HCT116 (cell line): ENCODE results near the gene AMDHD2. TPM values are rescaled to one million over a fixed set of nuclear protein-coding genes. Genes with fewer than 3 reads are reported as not detected.

ENCODE experiments used
- ATAC-seq: fragments of 200-7000 bp; cut with Tn5 transposase; 2 replicates; pipeline ENCODE4 v1.9.1; 2020; ENCODE audit warnings: mild to moderate bottlenecking, moderate library complexity
- BruUV-seq: library from RNA; stranded (reverse); fragments of 400-500 nt; replicated peaks from 2 replicates; lab custom pipeline; 2021; lab: Mats Ljungman, UMichigan
- CTCF ChIA-PET: fragments of 300-600 bp; sonication (Branson Sonifier 250); formaldehyde crosslinking; loops from one replicate; lab custom pipeline; 2021; ENCODE audit warnings: antibody characterized with exemption; lab: Charles Lee
- POLR2A ChIA-PET: fragments of 300-600, 350-600 bp; sonication (Branson Sonifier 250); formaldehyde crosslinking; loops from one replicate; lab custom pipeline; 2021; ENCODE audit warnings: antibody characterized with exemption; lab: Charles Lee
- RAD21 ChIA-PET, 2 experiments: fragments of 300-600 bp; sonication (Branson Sonifier 250); formaldehyde crosslinking; loops; one replicate each; lab custom pipeline; 2023; ENCODE audit warnings: low total read pairs in 2 of 2; ENCODE audit not compliant: uncharacterized antibody in 2 of 2, unreplicated experiment in 2 of 2, low non-redundant PET in 1 of 2; lab: Charles Lee
- DNase-seq: peaks from one replicate; pipeline ENCODE4 v3.0.0-alpha.2; 2010; ENCODE audit warnings: low read depth, low spot score
- H2AFZ ChIP-seq: fragments of 200-600 bp; shearing (Covaris generic), sonication (generic); 2 replicates; pipeline ENCODE4 v1.6.1; 2017; ENCODE audit warnings: low read depth, mixed run types, mixed read lengths, antibody characterized with exemption, low read length; ENCODE audit not compliant: poor library complexity, severe bottlenecking
- H3K27ac ChIP-seq: 2 replicates; pipeline ENCODE4 v1.5.1; 2012; ENCODE audit warnings: low read depth, low read length
- H3K27me3 ChIP-seq: fragments of 200-600 bp; sonication (generic); 2 replicates; pipeline ENCODE4 v1.6.1; 2016; ENCODE audit warnings: mixed run types, low read length, mixed read lengths; ENCODE audit not compliant: insufficient read depth
- H3K36me3 ChIP-seq, 2 experiments: fragments of 200-500 bp in 1 of 2; fragments of 200-600 bp in 1 of 2; sonication (Bioruptor generic) in 1 of 2; sonication (generic) in 1 of 2; 2 replicates each; pipeline versions ENCODE4 v1.5.1 to v1.6.1; 2014 to 2016; ENCODE audit warnings: low read length in 2 of 2, inconsistent platforms in 1 of 2, mixed read lengths in 1 of 2, mixed run types in 1 of 2; ENCODE audit not compliant: insufficient read depth in 2 of 2, control insufficient read depth in 1 of 2
- H3K4me1 ChIP-seq, 2 experiments: fragments of 200-600 bp in 1 of 2; sonication (generic) in 1 of 2; 2 replicates each; pipeline versions ENCODE4 v1.5.1 to v1.6.1; 2012 to 2017; ENCODE audit warnings: low read length in 2 of 2, inconsistent platforms in 1 of 2, mild to moderate bottlenecking in 1 of 2, mixed read lengths in 1 of 2, mixed run types in 1 of 2, moderate library complexity in 1 of 2; ENCODE audit not compliant: insufficient read depth in 2 of 2, control insufficient read depth in 1 of 2
- H3K4me2 ChIP-seq: fragments of 200-600 bp; sonication (generic); 2 replicates; pipeline ENCODE4 v1.6.1; 2017; ENCODE audit warnings: mixed run types, low read length, mixed read lengths
- H3K4me3 ChIP-seq, 2 experiments: fragments of 200-600 bp in 1 of 2; sonication (generic) in 1 of 2; replicated peaks in 1 of 2; 2 replicates each; pipeline ENCODE4 v1.5.1; 2011 to 2016; ENCODE audit warnings: low read length in 2 of 2, control low read depth in 1 of 2, low read depth in 1 of 2, mild to moderate bottlenecking in 1 of 2, mixed read lengths in 1 of 2, mixed run types in 1 of 2
- H3K79me2 ChIP-seq: fragments of 200-600 bp; sonication (generic); 2 replicates; pipeline ENCODE4 v1.6.1; 2017; ENCODE audit warnings: mild to moderate bottlenecking, mixed run types, low read length, moderate library complexity, mixed read lengths; ENCODE audit not compliant: insufficient read depth
- H3K9ac ChIP-seq: fragments of 200-600 bp; sonication (generic); 2 replicates; pipeline ENCODE4 v1.6.1; 2016; ENCODE audit warnings: low read length, mixed read lengths
- H3K9me2 ChIP-seq: fragments of 200-600 bp; sonication (generic), shearing (Covaris generic); 2 replicates; pipeline ENCODE4 v1.6.1; 2017; ENCODE audit warnings: mixed run types, mild to moderate bottlenecking, moderate library complexity; ENCODE audit not compliant: insufficient read depth
- H3K9me3 ChIP-seq, 2 experiments: fragments of 200-500 bp in 1 of 2; fragments of 200-600 bp in 1 of 2; sonication (Bioruptor generic) in 1 of 2; sonication (generic) in 1 of 2; 2 replicates each; pipeline ENCODE4 v1.6.1; 2014 to 2017; ENCODE audit warnings: low read length in 2 of 2, mixed read lengths in 2 of 2, inconsistent platforms in 1 of 2, low read depth in 1 of 2, mild to moderate bottlenecking in 1 of 2, mixed run types in 1 of 2, moderate library complexity in 1 of 2; ENCODE audit not compliant: control insufficient read depth in 1 of 2, insufficient read depth in 1 of 2
- H4K20me1 ChIP-seq: fragments of 200-600 bp; sonication (generic), shearing (Covaris generic); 2 replicates; pipeline ENCODE4 v1.6.1; 2017; ENCODE audit warnings: mixed run types, mild to moderate bottlenecking, moderate library complexity; ENCODE audit not compliant: insufficient read depth
- CEBPB ChIP-seq: IDR thresholded peaks from 2 replicates; pipeline ENCODE4 v1.6.1; 2012; ENCODE audit warnings: low read depth
- CTCF ChIP-seq, 3 experiments: fragments of 200-600 bp in 1 of 3; sonication (generic) in 1 of 3; IDR thresholded peaks in 2 of 3; conservative IDR thresholded peaks in 1 of 3; 2 replicates each; pipeline ENCODE4 v1.5.1; 2012 to 2017; ENCODE audit warnings: low read depth in 2 of 3, low read length in 2 of 3, antibody characterized with exemption in 1 of 3, borderline replicate concordance in 1 of 3, control low read depth in 1 of 3, mild to moderate bottlenecking in 1 of 3, mixed read lengths in 1 of 3, mixed run types in 1 of 3, moderate library complexity in 1 of 3; ENCODE audit not compliant: insufficient read depth in 1 of 3
- FOSL1 ChIP-seq: IDR thresholded peaks from 2 replicates; pipeline ENCODE4 v1.6.1; 2012; ENCODE audit warnings: low read depth
- JUND ChIP-seq: IDR thresholded peaks from 2 replicates; pipeline ENCODE4 v1.6.1; 2012
- RAD21 ChIP-seq: IDR thresholded peaks from 2 replicates; pipeline ENCODE4 v1.6.1; 2012; ENCODE audit warnings: low read depth, mild to moderate bottlenecking
- REST ChIP-seq: IDR thresholded peaks from 2 replicates; pipeline ENCODE4 v1.6.1; 2012; ENCODE audit warnings: low read depth
- intact Hi-C: fragments of 100-400 bp; cut with micrococcal nuclease; formaldehyde crosslinking; loops from 2 replicates; pipeline ENCODE4 v1.10.0; 2022
- total RNA-seq: library from RNA; stranded (reverse); gene quantifications from one replicate; pipeline ENCODE4 v1.2.1, GENCODE V29; 2021; ENCODE audit not compliant: unreplicated experiment
- TF ChIP-seq, protein P1 (sequence below): IDR thresholded peaks from 2 replicates; pipeline ENCODE4 v1.6.1; 2012
- TF ChIP-seq, protein P2 (sequence below): IDR thresholded peaks from 2 replicates; pipeline ENCODE4 v1.6.1; 2011; ENCODE audit warnings: mild to moderate bottlenecking, low read length, moderate library complexity; ENCODE audit not compliant: insufficient replicate concordance; ENCODE audit errors: extremely low read depth
- TF ChIP-seq, protein P3 (sequence below): IDR thresholded peaks from 2 replicates; pipeline ENCODE4 v1.6.1; 2012

The AMDHD2 gene
- total RNA-seq, 1 experiment from 2014 or later = 42.9 TPM

DNA sequence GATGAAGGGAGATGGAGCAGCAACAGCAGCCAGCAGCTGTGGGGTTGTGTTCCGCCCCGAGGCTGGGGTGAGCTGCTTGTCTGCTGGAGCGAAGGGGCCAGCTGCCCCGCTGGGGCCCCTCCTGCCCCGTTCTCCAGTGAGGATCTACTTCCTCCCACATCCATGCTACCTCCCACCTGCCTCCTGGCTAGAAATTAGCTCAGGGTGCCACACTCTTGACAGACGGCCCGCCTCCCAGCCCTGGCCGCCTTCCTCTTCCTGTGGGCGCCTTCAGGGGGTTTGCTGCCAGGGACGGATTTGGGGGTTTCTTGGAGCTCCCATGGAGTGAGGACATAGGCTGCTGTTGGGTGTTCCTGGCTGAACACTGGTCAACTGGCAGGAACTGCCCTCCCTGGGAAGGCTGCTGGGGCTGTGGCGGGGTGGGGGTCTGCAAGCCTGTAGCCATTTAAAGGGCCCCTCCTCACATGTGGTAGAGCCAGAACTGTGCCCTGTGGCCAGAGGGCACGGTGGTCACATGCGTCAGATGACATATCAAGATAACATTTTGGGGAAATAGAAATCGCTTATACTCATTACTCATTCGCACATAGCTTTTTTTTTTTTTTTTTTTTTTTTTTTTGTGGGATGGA is 32.2 kb upstream of the AMDHD2 start:
- DNase-seq (no peak), ATAC-seq (no peak)
- H3K9me3 ChIP-seq = no peaks in the 10 kb centered on the region
- no peaks in the 10 kb centered on the region for H3K4me1 ChIP-seq
- no peaks in the 10 kb centered on the region for H3K9me2 ChIP-seq
- RAD21 ChIA-PET = interaction anchor here in 1 of 2 experiments (0.6 kb wide), 1 partner anchor 150 kb away, joined by 3 read pairs; no protein-coding TSS in a partner anchor
- no peak overlapping the region for H3K27ac ChIP-seq
- H3K4me3 ChIP-seq = no peak overlapping the region
- H3K4me2 ChIP-seq = no peak overlapping the region
- intact Hi-C loops = no loop called here
- CTCF ChIA-PET = interaction anchor here (0.6 kb wide), 1 partner anchor 346 kb away, joined by 3 read pairs; no protein-coding TSS in a partner anchor
- POLR2A ChIA-PET = interaction anchor here (0.6 kb wide), 1 partner anchor 273 kb away, joined by 5 read pairs; the partner anchor contains the start of gene PGP
- no peaks in the 10 kb centered on the region for H3K27me3 ChIP-seq
- TF ChIP-seq CTCF (IDR thresholded peaks at IDR 0.05 in 2 of 3, conservative IDR thresholded peaks at IDR 0.05 in 1 of 3; ENCODE audit: borderline replicate concordance in 1 of 3, insufficient read depth in 1 of 3, low read depth in 2 of 3, low read length in 2 of 3) (no peak), FOSL1 (no peak), CEBPB (no peak), REST (no peak), RAD21 (no peak), JUND (no peak)
- TF ChIP-seq, protein P1, sequence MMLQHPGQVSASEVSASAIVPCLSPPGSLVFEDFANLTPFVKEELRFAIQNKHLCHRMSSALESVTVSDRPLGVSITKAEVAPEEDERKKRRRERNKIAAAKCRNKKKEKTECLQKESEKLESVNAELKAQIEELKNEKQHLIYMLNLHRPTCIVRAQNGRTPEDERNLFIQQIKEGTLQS = no peak
- TF ChIP-seq, protein P2, sequence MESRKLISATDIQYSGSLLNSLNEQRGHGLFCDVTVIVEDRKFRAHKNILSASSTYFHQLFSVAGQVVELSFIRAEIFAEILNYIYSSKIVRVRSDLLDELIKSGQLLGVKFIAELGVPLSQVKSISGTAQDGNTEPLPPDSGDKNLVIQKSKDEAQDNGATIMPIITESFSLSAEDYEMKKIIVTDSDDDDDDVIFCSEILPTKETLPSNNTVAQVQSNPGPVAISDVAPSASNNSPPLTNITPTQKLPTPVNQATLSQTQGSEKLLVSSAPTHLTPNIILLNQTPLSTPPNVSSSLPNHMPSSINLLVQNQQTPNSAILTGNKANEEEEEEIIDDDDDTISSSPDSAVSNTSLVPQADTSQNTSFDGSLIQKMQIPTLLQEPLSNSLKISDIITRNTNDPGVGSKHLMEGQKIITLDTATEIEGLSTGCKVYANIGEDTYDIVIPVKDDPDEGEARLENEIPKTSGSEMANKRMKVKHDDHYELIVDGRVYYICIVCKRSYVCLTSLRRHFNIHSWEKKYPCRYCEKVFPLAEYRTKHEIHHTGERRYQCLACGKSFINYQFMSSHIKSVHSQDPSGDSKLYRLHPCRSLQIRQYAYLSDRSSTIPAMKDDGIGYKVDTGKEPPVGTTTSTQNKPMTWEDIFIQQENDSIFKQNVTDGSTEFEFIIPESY = no peak
- TF ChIP-seq, protein P3, sequence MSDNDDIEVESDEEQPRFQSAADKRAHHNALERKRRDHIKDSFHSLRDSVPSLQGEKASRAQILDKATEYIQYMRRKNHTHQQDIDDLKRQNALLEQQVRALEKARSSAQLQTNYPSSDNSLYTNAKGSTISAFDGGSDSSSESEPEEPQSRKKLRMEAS = no peak
- no peaks in the 10 kb centered on the region for H4K20me1 ChIP-seq
- no TSS peak for BruUV-seq
- H3K36me3 ChIP-seq = no peaks in the 10 kb centered on the region; a peak in 1 of 4 replicates
- peaks cover 17% of the 10 kb centered on the region; the same call in 1 of the 2 replicates for H3K79me2 ChIP-seq
- H2AFZ ChIP-seq = no peak overlapping the region
- H3K9ac ChIP-seq = no peak overlapping the region
